HG03039 (cell line): ENCODE results near the gene CAMSAP1.
"Not testable (repeated sequence)": the region's sequence is repeated elsewhere in the genome, so short reads cannot be mapped to it uniquely, and the experiment has no call there.

ENCODE experiments used
- ATAC-seq: cut with Tn5 transposase; IDR thresholded peaks from one replicate; pipeline ENCODE4 v1.9.1; 2021; ENCODE audit warnings: mild to moderate bottlenecking, moderate library complexity; ENCODE audit not compliant: unreplicated experiment

The CAMSAP1 gene

DNA sequence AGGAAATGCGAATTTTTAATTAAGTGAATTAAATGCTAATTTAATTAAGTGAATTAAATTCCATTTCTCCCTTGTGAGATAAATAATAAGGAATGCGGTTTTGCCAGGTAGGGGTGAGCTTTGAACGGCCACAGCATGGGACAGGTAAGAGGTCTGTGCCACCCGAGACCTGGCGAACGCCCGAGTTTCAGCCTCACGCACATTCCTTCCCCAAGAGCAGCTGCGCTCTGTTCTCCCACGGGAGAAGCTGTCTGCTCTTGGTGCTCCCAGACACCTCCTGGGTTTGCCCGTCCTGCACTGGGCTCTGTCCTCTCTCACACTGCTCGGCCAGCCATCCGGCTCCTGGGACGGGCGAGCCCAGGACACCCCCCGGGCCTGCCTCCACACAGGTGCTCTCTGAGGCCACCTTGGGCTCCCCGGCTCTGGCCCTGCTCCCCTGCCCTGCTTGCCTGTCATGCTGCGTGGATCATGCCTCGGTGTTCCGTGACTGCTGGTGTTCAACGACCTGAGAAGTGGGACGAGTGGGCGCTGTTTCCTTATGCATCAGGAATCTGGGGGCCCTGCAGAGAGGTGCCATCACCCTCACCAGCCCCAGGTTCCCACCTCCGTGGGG is 13.7 kb upstream of the CAMSAP1 start:
- no peak for ATAC-seq

DNA sequence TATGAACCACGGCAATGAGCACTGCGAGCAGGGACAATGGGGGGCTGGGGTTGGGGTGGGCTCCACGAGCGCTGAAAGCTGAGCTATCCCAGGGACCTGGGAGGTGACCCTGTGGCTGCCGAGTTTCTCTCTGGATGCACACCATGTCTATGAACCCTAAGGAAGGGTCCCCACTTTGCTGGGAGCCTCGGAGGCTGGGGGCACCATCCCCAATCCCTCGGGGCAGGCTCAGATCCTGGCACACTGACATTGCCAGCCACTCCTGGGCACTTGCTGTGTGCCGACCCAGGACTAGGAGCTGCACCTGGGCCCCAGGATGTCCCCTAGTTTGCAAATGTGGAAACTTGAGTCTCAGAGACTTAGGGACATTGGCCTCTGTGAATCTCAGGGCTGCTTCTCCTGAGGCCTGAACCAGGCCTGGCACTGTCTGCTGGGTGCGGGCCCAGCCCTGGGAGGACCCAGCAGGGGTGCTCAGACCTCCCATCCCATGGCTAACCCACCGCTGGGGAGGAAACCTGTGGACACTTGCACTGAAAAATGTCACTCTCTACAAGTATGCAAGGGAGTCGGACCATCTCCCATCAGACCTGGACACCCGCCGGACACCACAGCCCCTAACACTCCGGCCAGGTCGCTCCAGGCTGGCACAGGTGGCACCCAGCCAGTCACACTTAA is 13.0 kb upstream of the CAMSAP1 start:
- ATAC-seq: no peak

DNA sequence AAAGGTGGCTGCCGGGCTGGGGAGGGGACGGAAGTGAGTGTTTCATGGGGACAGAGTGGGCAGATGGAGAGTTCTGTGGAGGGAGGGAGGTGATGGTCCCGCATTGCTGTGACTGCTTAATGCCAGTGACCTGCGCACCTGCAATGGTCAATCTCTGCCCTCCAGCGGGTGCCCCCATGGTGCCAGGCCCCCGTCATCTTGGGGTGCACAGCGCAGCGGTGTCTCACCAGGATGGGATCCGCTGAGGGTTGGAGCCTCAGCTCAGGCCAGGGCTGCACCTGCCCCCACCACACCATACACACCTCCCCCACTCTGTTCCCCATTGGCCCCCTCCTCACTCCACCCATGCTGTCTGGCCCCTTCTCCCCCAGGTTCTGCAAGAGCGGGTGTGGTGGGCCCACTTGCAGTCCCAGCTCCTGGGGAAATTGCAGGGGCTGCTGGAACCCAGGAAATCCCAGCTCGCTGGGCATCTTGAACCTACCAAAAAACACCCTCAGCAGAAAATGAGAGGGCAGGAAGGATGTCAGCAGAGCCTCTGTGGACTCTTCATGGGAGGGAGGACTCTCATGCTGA is 12.1 kb upstream of the CAMSAP1 start:
- ATAC-seq: no peak

DNA sequence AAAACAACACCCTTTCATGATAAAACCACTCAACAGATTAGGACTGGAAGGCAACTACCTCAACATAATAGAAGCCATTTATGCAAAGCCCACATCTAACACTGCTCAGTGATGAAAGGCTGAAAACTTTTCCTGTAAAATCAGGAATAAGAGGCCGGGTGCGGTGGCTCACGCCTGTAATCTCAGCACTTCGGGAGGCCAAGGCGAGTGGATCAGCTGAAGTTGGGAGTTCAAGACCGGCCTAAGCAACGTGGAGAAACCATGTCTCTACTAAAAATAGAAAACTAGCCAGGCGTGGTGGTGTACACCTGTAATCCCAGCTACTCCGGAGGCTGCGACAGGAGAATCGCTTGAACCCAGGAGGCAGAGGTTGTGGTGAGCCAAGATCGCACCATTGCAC is 8.9 kb upstream of the CAMSAP1 start:
- ATAC-seq: not testable (repeated sequence)

DNA sequence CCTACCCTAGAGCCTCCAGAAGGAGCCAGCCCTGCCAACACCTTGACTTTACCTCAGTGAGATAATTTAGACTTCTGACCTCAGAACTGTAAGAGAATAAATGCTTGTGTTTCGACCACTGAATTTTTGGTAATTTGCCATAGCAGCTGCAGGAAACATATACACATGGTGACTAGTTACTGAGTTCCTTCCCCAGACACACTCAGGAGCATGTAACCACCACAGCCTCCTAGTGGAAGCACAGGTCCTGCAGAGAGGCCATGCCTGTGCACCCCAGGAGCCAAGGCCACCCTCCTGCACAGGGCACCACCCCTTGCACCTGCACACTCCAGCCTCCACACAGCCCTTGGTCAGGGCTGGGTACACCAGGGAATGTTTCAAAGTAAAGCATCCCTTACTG is 7.6 kb upstream of the CAMSAP1 start:
- no peak for ATAC-seq

DNA sequence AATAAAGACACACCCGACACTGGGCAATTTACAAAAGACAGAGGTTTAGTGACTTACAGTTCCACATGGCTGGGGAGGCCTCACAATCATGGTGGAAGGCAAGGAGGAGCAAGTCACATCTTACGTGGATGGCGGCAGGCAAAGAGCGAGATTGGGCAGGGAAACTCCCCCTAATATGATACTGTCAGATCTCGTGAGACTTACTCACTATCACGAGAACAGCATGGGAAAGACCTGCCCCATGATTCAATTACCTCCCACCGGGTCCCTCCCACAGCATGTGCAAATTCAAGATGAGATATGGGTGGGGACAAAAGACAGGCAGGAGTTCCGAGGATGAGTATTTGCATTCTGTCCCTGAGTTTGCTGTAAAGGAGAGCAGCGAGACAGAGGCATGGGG is 3.9 kb upstream of the CAMSAP1 start:
- not testable (repeated sequence) for ATAC-seq

DNA sequence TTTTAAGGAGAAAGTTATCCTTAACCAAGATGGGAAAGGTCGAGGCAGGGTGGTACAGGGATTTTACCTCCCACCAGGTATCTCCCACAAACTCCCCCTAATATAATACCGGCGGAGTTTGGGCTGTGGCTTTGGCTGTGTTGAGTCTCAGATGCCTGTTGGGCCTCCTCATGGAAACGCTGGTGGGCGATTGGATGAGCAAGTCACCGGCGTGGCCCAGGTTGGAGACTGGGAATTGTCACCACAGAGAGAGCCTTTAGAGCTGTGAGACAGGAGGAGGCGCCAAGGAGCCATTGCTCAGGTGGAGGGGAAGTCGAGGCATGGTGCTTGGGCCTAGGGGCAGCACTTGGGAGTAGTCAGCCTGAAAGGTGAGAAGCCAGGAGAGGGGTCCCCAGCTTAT is 3.4 kb upstream of the CAMSAP1 start:
- no peak for ATAC-seq

DNA sequence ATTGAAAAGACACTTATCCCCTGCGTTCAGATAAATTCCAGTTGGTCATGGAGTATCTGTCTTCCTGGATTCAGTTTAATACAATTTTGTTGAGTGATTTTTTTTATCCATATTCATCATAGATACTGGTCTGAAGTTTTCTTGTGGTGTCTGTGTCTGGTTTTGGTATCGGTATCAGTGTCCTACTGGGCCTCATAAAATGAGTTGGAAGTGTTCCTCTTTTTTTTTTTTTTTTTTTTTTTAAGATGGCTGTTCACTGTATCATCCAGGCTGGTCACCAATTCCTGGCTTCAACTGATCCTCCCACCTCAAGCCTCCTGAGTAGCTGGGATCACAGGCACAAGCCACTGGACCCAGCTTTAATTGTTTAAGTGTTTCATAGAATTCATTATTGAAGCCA is 2.9 kb upstream of the CAMSAP1 start:
- ATAC-seq: no peak

DNA sequence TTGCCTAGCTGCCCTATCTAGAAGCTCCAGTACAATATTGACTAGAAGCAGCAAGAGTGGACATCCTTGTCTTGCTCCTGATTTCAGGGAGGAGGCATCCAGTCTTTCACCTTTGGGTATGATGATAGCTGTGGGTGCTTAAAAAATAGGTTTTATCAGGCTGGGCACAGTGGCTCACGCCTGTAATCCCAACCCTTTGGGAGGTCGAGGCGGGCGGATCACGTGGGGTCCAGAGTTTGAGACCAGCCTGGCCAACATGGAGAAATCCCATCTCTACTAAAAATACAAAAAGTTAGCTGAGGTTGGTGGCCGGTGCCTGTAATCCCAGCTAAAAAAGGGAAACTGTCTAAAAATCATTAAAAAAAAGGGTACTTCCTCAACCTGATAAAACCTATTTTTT is 2.0 kb upstream of the CAMSAP1 start:
- ATAC-seq: no peak

DNA sequence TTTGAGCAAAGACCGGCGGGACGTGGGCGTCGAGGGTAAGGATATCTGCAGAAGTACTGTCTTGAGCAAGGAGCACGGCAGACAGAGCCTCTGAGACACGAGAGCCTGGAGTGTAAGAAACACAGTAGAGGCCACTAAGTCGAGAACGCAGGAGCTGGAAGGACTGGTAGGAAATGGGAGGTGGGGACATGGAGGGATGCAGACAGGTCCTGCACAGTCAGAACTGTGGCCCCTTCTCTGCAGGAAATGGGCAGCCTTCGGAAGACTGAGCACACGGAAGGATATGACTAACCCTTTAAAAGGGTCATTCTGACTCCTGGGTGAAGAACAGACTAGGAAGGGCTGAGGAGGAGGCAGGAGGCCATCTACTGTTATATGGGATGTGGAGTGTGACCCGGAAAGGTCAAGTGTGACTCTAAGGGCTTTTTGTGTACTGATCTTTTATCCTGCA is 1.4 kb upstream of the CAMSAP1 start:
- ATAC-seq: no peak

DNA sequence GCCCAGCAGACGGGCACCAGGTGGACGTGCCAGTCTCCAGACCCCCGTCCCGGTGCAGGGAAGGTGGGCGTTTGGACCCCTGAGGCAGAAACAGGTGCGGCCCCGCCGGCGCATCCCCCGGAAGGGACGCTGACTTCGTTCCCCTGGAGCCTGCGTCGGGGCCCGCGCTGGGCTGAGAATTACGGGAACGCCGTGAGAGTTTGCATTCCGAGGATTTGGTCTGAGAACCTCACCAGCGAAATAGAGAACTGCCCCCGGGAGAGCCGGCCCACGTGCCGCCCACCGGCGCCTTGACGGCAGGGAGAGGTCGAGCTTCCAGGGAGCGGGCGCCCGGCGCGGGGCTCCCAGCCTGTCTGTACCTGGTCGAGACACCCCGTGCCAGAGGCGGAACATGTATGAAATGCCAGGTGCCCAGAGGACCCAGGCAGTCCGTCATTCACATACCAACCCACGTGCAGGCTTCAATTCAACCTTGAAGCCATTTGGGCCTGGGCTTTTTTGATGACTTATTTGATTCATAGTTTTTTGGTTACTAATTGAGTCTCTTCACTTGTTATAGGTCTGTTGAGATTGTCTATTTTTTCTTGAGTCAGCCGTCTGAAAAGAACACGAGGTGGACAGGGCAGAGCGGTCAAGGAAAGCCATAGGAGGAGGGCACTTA is 877 bp upstream of the CAMSAP1 start:
- no peak for ATAC-seq

DNA sequence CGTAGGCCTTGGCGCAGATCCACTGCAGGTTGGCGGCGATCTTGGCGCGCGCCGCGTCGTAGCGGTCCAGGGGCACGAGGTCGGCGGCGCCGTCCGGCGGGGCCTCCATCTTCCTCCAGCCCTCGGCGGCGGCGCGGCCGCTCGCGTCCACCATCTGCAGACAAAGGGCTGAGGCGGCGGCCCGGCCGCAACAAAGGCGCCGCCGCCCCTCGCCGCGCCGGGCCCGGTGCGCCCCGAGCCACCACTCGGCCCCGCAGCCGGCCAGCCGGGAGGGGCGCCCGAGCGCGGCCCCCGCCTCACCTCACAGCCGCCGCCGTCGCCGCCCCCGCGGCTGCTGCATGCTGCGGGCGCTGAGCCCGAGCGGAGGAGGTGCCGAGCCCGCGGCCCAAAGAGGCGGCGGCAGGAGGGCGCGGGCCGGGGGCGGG is 328 bp downstream of the CAMSAP1 start:
- ATAC-seq: peak; percentile 15

DNA sequence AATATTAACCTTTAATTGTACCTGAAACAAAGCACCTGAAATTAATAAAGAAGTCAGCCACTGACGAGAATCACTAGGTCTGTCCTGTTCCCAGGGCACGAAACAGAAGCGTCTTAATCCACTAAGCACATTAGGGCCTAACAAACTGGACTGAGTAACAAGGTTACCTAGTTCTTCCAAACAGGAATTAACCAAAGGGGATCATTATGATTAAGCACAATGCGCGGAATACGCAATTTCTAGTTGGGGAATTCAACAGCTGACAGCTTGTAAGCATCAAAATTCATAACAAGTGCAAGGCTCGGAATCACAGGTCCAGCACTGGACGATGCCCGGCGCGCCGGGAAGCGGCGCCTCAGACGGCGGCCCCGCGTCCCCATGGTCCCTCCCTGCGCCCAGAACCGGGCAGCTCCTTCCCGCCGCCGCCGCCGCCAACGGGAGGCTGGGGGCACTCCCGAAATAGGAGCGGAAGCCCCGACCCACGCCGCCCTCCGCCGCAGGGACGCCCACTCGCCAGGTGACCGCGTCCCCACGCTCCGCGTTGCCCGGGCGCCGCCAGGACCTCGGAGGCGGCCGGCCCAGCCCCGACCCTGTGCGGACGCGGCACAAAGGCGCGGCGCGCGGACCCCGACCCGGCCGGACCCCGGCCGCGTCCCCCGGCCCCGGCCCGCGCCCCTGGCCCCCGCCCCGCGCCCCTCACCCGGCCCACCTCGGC is 898 bp downstream of the CAMSAP1 start:
- peak; percentile 13 for ATAC-seq

DNA sequence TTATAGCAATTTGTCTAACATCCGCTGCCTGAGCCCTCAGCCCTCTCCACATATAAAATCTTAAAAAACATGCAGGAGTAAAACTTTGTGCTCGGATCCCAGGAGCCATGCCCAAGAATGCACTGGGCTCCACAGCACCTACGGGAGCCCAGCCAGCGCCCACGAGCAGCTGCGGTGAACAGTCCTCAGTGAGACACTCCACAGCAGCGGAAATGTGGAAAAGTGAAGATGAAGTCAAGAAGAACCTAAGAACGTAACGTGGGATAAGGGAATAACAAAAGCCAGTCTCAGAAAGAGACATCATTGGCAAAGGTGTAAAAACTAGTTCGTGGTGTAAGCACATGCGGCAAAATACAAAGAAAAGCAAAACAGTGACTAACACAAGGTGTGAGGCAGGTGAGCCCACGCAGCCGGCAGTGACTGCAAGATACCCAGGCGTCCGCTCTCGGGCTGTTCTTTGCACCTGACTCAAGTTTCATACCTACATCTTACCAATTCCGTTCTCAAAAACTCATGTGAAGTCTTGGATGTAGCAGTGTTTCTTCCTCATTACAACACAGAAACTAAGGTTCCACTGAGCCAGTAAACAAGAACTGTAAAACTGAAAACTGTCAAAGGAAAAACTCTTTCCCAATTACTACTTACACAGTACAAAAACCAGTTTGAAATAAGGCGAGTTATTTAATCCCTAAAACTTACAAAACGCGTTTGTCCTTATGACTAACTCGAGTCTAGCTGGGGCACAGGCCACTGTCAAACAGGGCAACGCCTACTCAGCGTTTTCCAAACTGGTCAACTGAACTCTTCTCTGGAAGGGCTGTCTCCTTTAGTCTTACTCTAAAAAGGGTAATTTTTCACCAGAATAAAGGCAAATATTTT is 1.7 kb downstream of the CAMSAP1 start:
- no peak for ATAC-seq

DNA sequence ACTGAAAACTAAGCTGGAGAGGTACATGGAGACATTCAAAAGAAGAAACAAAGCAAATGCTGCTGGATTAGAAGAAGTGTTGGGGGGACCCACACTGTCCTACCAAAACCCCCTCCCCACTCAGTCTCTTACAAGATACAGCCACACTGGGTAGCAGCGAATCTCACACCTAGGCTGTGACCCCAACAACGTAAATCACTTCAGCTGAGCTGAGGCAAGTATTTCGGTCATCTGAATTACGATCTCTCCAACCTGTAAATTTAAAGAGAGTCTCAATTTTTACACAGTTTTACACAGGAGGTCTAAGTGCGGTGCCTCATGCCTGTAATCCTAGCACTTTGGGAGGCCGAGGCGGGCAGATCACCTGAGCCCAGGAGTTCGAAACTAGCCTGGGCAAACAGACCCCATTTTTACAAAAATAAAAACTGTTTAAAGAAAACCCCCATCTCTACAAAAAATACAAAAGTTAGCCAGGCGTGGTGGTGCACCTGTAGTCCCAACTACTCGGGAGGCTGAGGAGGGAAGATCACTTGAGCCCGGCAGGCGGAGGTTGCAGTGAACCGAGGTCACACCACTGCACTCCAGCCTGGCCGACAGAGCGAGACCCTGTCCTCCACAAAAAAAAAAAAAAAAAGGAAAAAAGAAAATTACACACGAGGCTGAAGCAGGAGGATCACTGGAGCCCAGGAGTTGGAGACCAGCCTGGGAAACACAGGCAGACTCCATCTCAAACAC is 3.4 kb downstream of the CAMSAP1 start:
- ATAC-seq: no peak

DNA sequence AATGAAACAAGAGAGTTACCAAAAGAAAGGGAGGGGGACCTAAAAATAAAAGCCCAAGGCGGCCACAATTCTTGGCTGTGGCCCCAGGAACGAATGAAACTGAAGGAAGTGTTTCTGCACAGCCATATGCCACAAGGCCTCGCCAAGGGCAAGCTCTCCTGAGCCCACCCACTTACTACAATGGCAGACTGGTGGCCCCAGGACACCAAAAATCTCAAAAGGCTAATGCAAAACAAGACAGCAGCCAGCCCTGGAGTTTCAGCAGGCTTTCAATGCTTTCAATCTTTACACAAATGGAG is 4.0 kb downstream of the CAMSAP1 start:
- ATAC-seq: no peak

DNA sequence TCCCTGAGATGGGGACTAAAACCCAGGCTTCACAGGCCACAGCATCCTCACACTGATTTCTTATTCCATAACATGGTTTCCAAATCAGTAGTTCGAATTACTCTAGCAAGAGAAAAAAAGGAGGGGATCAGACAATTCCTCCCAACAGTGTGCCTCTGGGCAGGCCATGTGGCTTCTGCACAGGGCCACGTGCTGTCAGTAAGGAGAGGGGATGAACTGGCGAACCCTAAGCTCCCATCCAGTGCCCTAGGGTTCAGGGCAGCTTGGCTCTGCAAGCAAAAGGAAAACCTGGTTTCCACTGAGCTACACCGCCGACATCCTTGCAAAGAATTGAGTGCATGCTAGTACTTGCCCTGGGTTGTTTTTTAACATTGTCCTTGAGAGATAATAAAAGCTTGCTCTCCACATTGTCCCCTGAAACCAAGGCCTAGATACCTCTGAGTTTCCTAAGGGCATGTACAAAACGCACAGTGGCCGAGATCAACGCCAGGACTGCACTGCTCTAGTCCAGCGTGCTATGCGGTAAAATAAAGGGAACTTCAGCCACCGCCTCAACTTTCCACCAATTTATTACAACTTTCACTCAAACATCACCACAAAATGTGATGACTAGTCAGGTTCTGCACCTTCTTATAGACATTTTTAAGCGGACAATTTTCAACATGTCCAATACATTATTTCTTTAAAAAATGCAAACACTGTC is 4.5 kb downstream of the CAMSAP1 start:
- ATAC-seq: no peak

DNA sequence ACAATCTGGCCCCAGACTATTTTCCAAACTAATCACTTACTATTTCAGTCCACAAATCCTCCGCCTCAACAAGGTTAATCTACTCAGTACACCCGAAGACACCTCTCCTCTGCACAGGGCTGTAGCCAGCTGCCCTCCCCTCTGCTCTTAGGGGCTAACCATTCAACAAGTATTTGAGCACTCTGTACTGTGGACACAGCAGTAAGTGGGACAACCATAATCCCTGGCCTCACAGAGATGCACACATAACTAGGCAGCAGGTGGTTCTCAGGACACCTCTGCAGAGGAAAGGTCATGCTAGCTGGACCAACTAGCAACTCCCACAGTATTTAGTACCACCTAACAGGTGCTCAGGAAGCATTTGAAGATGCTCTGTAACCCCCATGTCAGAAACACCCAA is 5.5 kb downstream of the CAMSAP1 start:
- no peak for ATAC-seq

DNA sequence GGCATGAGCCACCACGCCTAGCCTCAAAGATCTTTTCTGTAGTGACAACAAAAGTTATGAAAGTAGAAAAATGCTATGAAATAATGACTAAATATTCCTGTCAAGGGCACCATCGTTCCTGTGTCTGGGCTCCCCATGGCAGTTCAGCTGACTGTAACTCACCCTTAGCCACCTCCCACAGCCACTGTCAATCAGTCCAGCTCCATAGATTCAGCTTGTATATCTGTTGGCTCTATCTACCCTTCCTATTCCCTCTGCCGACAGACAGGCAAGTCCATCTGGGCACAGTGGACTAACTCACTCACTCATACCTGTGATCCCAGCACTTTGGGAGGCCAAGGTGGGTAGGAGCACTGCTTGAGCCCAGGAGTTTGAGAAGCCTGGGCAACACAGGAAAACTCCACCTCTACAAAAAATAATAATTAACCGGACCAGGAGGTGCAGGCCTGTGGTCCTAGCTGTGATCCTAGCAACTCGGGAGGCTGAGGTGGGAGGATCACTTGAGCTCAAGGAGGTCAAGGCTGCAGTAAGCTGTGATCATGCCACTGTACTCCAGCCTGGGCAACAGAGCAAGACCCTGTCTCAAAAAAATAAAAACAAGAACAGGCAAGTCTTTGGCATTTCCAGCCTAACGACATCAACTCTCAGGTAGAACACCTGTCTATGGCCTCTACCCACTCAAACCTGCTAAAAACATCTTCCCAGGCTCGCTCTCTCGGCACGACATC is 6.2 kb downstream of the CAMSAP1 start:
- ATAC-seq: no peak
